K562 (cell line): ENCODE measurements around the gene CUEDC2. TPM values are rescaled to one million over a fixed set of nuclear protein-coding genes. Genes with fewer than 3 reads are reported as not detected.

Source experiments
- ATF7 ChIP-seq: fragments of 450-650 bp; IDR thresholded peaks from 2 replicates; pipeline ENCODE4 v1.7.1; 2014; ENCODE audit warnings: mild to moderate bottlenecking, moderate library complexity
- CAMTA2 ChIP-seq: fragments of 250-450 bp; sonication (Bioruptor Pico); conservative IDR thresholded peaks from 2 replicates; pipeline ENCODE4 v1.5.1; 2022
- CBFA2T2 ChIP-seq: fragments of 450-650 bp; conservative IDR thresholded peaks from 2 replicates; pipeline ENCODE4 v1.6.1; 2017; ENCODE audit warnings: mild to moderate bottlenecking
- CBX8 ChIP-seq: fragments of 200-600 bp; sonication (generic); IDR thresholded peaks from 2 replicates; pipeline ENCODE4 v1.6.1; 2012; ENCODE audit warnings: borderline replicate concordance, mixed run types, low read depth, mild to moderate bottlenecking, moderate library complexity, mixed read lengths, low read length, control low read depth, inconsistent platforms; ENCODE audit not compliant: poor library complexity, severe bottlenecking; ENCODE audit errors: extremely low read depth
- DMBX1 ChIP-seq: fragments of 250-450 bp; sonication (Bioruptor Pico); IDR thresholded peaks from 2 replicates; pipeline ENCODE4 v1.8.0; 2022; ENCODE audit warnings: inconsistent platforms, mild to moderate bottlenecking, moderate library complexity, borderline replicate concordance
- ELF4 ChIP-seq: fragments of 450-650 bp; formaldehyde crosslinking; IDR thresholded peaks from 2 replicates; pipeline ENCODE4 v1.4.0; 2022; ENCODE audit warnings: missing genetic modification characterization
- ETV6 ChIP-seq, 3 experiments: fragments of 150-350 bp in 1 of 3; sonication (generic) in 1 of 3; formaldehyde crosslinking in 1 of 3; IDR thresholded peaks; 2 replicates each; pipeline versions ENCODE4 v1.6.1 to v1.8.0; 2014 to 2022; ENCODE audit warnings: borderline replicate concordance in 2 of 3, low read depth in 2 of 3, antibody characterized with exemption in 1 of 3, low read length in 1 of 3, mild to moderate bottlenecking in 1 of 3, missing genetic modification reagents in 1 of 3
- FOXA1 ChIP-seq: fragments of 450-650 bp; IDR thresholded peaks from 2 replicates; pipeline ENCODE4 v1.6.1; 2016; ENCODE audit warnings: mild to moderate bottlenecking, borderline replicate concordance
- GABPB2 ChIP-seq: fragments of 250-450 bp; sonication (Bioruptor Pico); conservative IDR thresholded peaks from 2 replicates; pipeline ENCODE4 v1.5.1; 2021; ENCODE audit warnings: mild to moderate bottlenecking
- POLR2AphosphoS2 ChIP-seq: IDR thresholded peaks from 2 replicates; pipeline ENCODE4 v1.6.1; 2012; ENCODE audit warnings: low read length, improper control_type of control experiment
- RAD21 ChIP-seq, 2 experiments: fragments of 250-450 bp in 1 of 2; fragments of 450-650 bp in 1 of 2; sonication (Bioruptor Pico) in 1 of 2; formaldehyde crosslinking in 1 of 2; IDR thresholded peaks in 1 of 2; conservative IDR thresholded peaks in 1 of 2; 2 replicates each; pipeline versions ENCODE4 v1.4.0 to v1.8.0; 2020 to 2022; ENCODE audit warnings: mild to moderate bottlenecking in 2 of 2, moderate library complexity in 1 of 2
- RBM14 ChIP-seq: fragments of 200-400 bp; formaldehyde crosslinking; IDR thresholded peaks from 2 replicates; pipeline ENCODE4 v1.6.1; 2018; ENCODE audit warnings: low read depth, mild to moderate bottlenecking, low read length, moderate library complexity, borderline replicate concordance; ENCODE audit not compliant: insufficient read depth
- RBM17 ChIP-seq: fragments of 200-400 bp; formaldehyde crosslinking; IDR thresholded peaks from 2 replicates; pipeline ENCODE4 v1.6.1; 2017; ENCODE audit warnings: low read depth, mild to moderate bottlenecking, low read length, borderline replicate concordance
- polyA plus RNA-seq, 8 experiments: library from polyadenylated mRNA; depleted of rRNA in 4 of 8; stranded (reverse) in 5 of 8; unstranded in 3 of 8; fragments of >200 nt; fragmentation: Nextera tagmentation in 2 of 8; fragmentation: Illumina TruSeq in 1 of 8; extraction: Ambion mirVana in 2 of 8; extraction: Trizol in 1 of 8; gene quantifications; 2 replicates each; pipeline versions ENCODE4 v1.2.1 to v1.2.3, GENCODE V29; 2011 to 2014; ENCODE audit warnings: inconsistent platforms in 1 of 8, missing spikeins in 1 of 8
- total RNA-seq, 7 experiments: library from RNA; depleted of rRNA in 6 of 7; stranded (reverse); fragments of >200 nt in 6 of 7; fragmentation: Illumina TruSeq in 2 of 7; extraction: Trizol in 2 of 7; gene quantifications; 2 replicates each; pipeline versions ENCODE4 v1.2.1 to v1.2.3, GENCODE V29; 2011 to 2021; ENCODE audit warnings: low replicate concordance in 1 of 7
- TF ChIP-seq, protein P1 (sequence below): fragments of 450-650 bp; IDR thresholded peaks from 2 replicates; pipeline ENCODE4 v1.7.0; 2016; ENCODE audit warnings: borderline replicate concordance
- TF ChIP-seq, protein P2 (sequence below): fragments of 250-450 bp; sonication (Bioruptor Pico); IDR thresholded peaks from 2 replicates; pipeline ENCODE4 v1.4.0; 2020; ENCODE audit warnings: mild to moderate bottlenecking, moderate library complexity
- TF ChIP-seq, protein P3 (sequence below): sonication (generic); formaldehyde crosslinking; IDR thresholded peaks from 2 replicates; pipeline ENCODE4 v1.9.0; 2022; ENCODE audit warnings: mild to moderate bottlenecking, missing genetic modification reagents
- TF ChIP-seq, protein P4 (sequence below), 2 experiments: fragments of 450-650 bp; conservative IDR thresholded peaks; 2 replicates each; pipeline ENCODE4 v1.6.1; 2017; ENCODE audit warnings: mild to moderate bottlenecking in 2 of 2, moderate library complexity in 2 of 2

CUEDC2 gene
- total and polyA plus RNA-seq, 9 of the 15 experiments (the other 6 are each of a cell fraction or from before 2014, with no cell fraction given): 8.5 to 48.9 (median 27.4) TPM

DNA sequence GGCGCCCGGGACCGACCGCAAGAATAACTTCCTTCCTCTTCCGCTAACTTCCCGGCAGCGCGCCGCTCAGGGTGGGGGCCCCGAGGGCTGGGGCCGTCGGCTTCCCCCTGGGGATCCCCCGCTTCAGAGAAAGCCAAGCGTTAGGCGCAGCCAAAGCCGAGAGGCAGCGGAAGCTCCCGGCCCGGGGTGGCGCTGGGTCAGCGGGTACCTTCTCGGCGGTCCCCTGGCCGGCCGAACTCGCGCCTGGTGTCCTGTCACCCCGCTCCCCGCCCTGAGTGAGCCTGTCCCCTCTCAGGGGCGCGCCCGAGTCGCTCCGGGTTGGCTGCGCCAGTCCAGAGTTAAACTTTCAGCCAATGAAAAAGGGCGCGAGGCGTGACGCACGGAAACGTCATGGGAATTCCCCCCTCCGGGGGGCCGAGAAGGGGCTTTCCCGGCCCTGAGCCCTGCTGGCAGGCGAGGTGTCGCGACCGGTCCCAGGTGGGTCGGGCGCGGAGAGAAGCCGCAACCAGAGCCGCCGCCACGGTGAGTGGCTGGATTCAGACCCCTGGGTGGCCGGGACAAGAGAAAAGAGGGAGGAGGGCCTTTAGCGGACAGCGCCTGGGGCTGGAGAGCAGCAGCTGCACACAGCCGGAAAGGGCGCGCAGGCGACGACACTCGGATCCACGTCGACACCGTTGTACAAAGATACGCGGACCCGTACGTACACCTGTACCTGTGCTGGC, 38.1 kb downstream of the CUEDC2 start (continued):
- TF ChIP-seq RBM17 (no peak), GABPB2 (CRISPR knock-in tag) (no peak), ATF7 (peak; percentile 80; the same call in 1 of the 2 replicates), ELF4 (CRISPR knock-in tag) (no peak), RBM14 (no peak), RAD21 (CRISPR knock-in tag; conservative IDR thresholded peaks at IDR 0.05 in 1 of 2, IDR thresholded peaks at IDR 0.05 in 1 of 2) (peak; percentile 76), ETV6 (IDR thresholded peaks at IDR 0.05; ENCODE audit: borderline replicate concordance in 1 of 2, low read depth in 2 of 2, low read length in 1 of 2) (peak; percentile 99 to 100), ETV6 (CRISPR knock-in tag; IDR thresholded peaks at IDR 0.05; ENCODE audit: borderline replicate concordance) (no peak), FOXA1 (no peak), CBFA2T2 (no peak), CAMTA2 (no peak), CBX8 (no peak), DMBX1 (CRISPR knock-in tag) (no peak), POLR2AphosphoS2 (no peak)
- TF ChIP-seq, protein P1, sequence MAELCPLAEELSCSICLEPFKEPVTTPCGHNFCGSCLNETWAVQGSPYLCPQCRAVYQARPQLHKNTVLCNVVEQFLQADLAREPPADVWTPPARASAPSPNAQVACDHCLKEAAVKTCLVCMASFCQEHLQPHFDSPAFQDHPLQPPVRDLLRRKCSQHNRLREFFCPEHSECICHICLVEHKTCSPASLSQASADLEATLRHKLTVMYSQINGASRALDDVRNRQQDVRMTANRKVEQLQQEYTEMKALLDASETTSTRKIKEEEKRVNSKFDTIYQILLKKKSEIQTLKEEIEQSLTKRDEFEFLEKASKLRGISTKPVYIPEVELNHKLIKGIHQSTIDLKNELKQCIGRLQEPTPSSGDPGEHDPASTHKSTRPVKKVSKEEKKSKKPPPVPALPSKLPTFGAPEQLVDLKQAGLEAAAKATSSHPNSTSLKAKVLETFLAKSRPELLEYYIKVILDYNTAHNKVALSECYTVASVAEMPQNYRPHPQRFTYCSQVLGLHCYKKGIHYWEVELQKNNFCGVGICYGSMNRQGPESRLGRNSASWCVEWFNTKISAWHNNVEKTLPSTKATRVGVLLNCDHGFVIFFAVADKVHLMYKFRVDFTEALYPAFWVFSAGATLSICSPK: no peak
- TF ChIP-seq, protein P2, sequence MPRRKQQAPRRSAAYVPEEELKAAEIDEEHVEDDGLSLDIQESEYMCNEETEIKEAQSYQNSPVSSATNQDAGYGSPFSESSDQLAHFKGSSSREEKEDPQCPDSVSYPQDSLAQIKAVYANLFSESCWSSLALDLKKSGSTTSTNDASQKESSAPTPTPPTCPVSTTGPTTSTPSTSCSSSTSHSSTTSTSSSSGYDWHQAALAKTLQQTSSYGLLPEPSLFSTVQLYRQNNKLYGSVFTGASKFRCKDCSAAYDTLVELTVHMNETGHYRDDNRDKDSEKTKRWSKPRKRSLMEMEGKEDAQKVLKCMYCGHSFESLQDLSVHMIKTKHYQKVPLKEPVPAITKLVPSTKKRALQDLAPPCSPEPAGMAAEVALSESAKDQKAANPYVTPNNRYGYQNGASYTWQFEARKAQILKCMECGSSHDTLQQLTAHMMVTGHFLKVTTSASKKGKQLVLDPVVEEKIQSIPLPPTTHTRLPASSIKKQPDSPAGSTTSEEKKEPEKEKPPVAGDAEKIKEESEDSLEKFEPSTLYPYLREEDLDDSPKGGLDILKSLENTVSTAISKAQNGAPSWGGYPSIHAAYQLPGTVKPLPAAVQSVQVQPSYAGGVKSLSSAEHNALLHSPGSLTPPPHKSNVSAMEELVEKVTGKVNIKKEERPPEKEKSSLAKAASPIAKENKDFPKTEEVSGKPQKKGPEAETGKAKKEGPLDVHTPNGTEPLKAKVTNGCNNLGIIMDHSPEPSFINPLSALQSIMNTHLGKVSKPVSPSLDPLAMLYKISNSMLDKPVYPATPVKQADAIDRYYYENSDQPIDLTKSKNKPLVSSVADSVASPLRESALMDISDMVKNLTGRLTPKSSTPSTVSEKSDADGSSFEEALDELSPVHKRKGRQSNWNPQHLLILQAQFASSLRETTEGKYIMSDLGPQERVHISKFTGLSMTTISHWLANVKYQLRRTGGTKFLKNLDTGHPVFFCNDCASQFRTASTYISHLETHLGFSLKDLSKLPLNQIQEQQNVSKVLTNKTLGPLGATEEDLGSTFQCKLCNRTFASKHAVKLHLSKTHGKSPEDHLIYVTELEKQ (CRISPR knock-in tag): no peak
- TF ChIP-seq, protein P3, sequence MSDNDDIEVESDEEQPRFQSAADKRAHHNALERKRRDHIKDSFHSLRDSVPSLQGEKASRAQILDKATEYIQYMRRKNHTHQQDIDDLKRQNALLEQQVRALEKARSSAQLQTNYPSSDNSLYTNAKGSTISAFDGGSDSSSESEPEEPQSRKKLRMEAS (CRISPR knock-in tag): no peak
- TF ChIP-seq, protein P4, sequence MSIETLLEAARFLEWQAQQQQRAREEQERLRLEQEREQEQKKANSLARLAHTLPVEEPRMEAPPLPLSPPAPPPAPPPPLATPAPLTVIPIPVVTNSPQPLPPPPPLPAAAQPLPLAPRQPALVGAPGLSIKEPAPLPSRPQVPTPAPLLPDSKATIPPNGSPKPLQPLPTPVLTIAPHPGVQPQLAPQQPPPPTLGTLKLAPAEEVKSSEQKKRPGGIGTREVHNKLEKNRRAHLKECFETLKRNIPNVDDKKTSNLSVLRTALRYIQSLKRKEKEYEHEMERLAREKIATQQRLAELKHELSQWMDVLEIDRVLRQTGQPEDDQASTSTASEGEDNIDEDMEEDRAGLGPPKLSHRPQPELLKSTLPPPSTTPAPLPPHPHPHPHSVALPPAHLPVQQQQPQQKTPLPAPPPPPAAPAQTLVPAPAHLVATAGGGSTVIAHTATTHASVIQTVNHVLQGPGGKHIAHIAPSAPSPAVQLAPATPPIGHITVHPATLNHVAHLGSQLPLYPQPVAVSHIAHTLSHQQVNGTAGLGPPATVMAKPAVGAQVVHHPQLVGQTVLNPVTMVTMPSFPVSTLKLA (conservative IDR thresholded peaks at IDR 0.05): peak; percentile 87 to 92
